B cell (primary cell): ENCODE results near the gene CCNI. TPM values are rescaled to one million over a fixed set of nuclear protein-coding genes. Genes with fewer than 3 reads are reported as not detected.

Experiments
- ATAC-seq: fragments of 200-7000 bp; cut with Tn5 transposase; one replicate; pipeline ENCODE4 v1.10.0; 2021; ENCODE audit warnings: low read depth, mild to moderate bottlenecking, moderate number of reproducible peaks, moderate library complexity
- CTCF ChIA-PET: fragments of 350-600 bp; sonication (Branson Sonifier 250); formaldehyde crosslinking; loops from one replicate; lab custom pipeline; 2021; ENCODE audit warnings: antibody characterized with exemption, inconsistent platforms; lab: Charles Lee
- POLR2A ChIA-PET: fragments of 350-600 bp; sonication (Branson Sonifier 250); formaldehyde crosslinking; loops from one replicate; lab custom pipeline; 2021; ENCODE audit warnings: antibody characterized with exemption; lab: Charles Lee
- DNase-seq: peaks from one replicate; pipeline ENCODE4 v3.0.0; 2013
- H2AFZ ChIP-seq: 2 replicates; pipeline ENCODE4 v1.6.1; 2012; ENCODE audit warnings: mild to moderate bottlenecking, low read depth, low read length; ENCODE audit not compliant: insufficient read depth, poor library complexity, severe bottlenecking
- H3K27ac ChIP-seq, 2 donors: 1 replicate in 1 of 2; 2 replicates in 1 of 2; pipeline ENCODE4 v1.5.1; 2012 to 2013; ENCODE audit warnings: low read length in 2 of 2, mild to moderate bottlenecking in 2 of 2, moderate library complexity in 1 of 2
- H3K27me3 ChIP-seq, 4 experiments: fragments of 200-600 bp in 1 of 4; sonication (generic) in 1 of 4; replicated peaks in 1 of 4; 1 replicate in 2 of 4; 2 replicates in 2 of 4; pipeline versions ENCODE4 v1.6.1 to v1.7.0; 2013 to 2016; ENCODE audit warnings: low read length in 3 of 4, mild to moderate bottlenecking in 2 of 4, mixed read lengths in 1 of 4, moderate library complexity in 1 of 4; ENCODE audit not compliant: insufficient read depth in 4 of 4, control insufficient read depth in 3 of 4; ENCODE audit errors: control extremely low read depth in 1 of 4
- H3K36me3 ChIP-seq, 2 experiments: replicated peaks in 1 of 2; 1 replicate in 1 of 2; 2 replicates in 1 of 2; pipeline versions ENCODE4 v1.6.1 to v1.7.1; 2013; ENCODE audit warnings: low read length in 1 of 2; ENCODE audit not compliant: insufficient read depth in 2 of 2, control insufficient read depth in 1 of 2; ENCODE audit errors: control extremely low read depth in 1 of 2, extremely low read depth in 1 of 2
- H3K4me1 ChIP-seq, 2 donors: fragments of 200-600 bp in 1 of 2; sonication (generic) in 1 of 2; 1 replicate in 1 of 2; 2 replicates in 1 of 2; pipeline versions ENCODE4 v1.5.1 to v1.6.1; 2013 to 2017; ENCODE audit warnings: low read length in 2 of 2; ENCODE audit not compliant: control insufficient read depth in 2 of 2, insufficient read depth in 2 of 2
- H3K4me2 ChIP-seq: replicated peaks from 2 replicates; pipeline ENCODE3; 2012; ENCODE audit warnings: mild to moderate bottlenecking, low read depth, low read length; ENCODE audit not compliant: poor library complexity, severe bottlenecking
- H3K4me3 ChIP-seq, 5 experiments: fragments of 200-600 bp in 1 of 5; sonication (generic) in 1 of 5; 1 replicate in 3 of 5; 2 replicates in 2 of 5; pipeline versions ENCODE4 v1.5.1 to v1.7.0; 2011 to 2016; ENCODE audit warnings: low read length in 4 of 5, mild to moderate bottlenecking in 4 of 5, low read depth in 2 of 5, control low read depth in 1 of 5, moderate library complexity in 1 of 5; ENCODE audit not compliant: insufficient read depth in 1 of 5; ENCODE audit errors: control extremely low read depth in 1 of 5, extremely low read depth in 1 of 5
- H3K79me2 ChIP-seq: fragments of 200-600 bp; sonication (generic); one replicate; pipeline ENCODE4 v1.6.0; 2016; ENCODE audit warnings: low read length; ENCODE audit not compliant: control insufficient read depth, insufficient read depth
- H3K9ac ChIP-seq: fragments of 200-600 bp; sonication (generic); 2 replicates; pipeline ENCODE4 v1.6.1; 2017; ENCODE audit warnings: mild to moderate bottlenecking, low read length, moderate library complexity
- H3K9me3 ChIP-seq, 3 donors: one replicate each; pipeline versions ENCODE4 v1.6.1 to v1.7.1; 2013; ENCODE audit warnings: low read length in 2 of 3; ENCODE audit not compliant: control insufficient read depth in 2 of 3, insufficient read depth in 1 of 3; ENCODE audit errors: control extremely low read depth in 1 of 3
- H4K20me1 ChIP-seq: 2 replicates; pipeline ENCODE4 v1.6.0; 2012; ENCODE audit warnings: mild to moderate bottlenecking, low read length; ENCODE audit not compliant: insufficient read depth, control insufficient read depth, poor library complexity, severe bottlenecking
- H3K27ac Mint-ChIP-seq: one replicate; pipeline ENCODE4 v1.8.0; 2021; ENCODE audit warnings: mixed read lengths
- H3K27me3 Mint-ChIP-seq: one replicate; pipeline ENCODE4 v1.8.0; 2021; ENCODE audit warnings: mixed read lengths
- H3K4me1 Mint-ChIP-seq: one replicate; pipeline ENCODE4 v1.8.0; 2021; ENCODE audit warnings: mixed read lengths
- H3K4me3 Mint-ChIP-seq: one replicate; pipeline ENCODE4 v1.8.0; 2021; ENCODE audit warnings: mixed read lengths
- H3K9me3 Mint-ChIP-seq: one replicate; pipeline ENCODE4 v1.8.0; 2022; ENCODE audit warnings: mixed read lengths; ENCODE audit not compliant: insufficient read depth
- CTCF ChIP-seq: fragments of 200-600 bp; IDR thresholded peaks from one replicate; pipeline ENCODE4 v1.8.0; 2022; ENCODE audit warnings: antibody characterized with exemption, mild to moderate bottlenecking
- EZH2 ChIP-seq: IDR thresholded peaks from 2 replicates; pipeline ENCODE4 v1.6.1; 2012; ENCODE audit warnings: borderline replicate concordance, low read depth, mild to moderate bottlenecking, moderate library complexity, low read length; ENCODE audit not compliant: insufficient read depth, poor library complexity, severe bottlenecking
- WGBS: methylation state at CpG from one replicate; pipeline ENCODE4 v1.1.5; 2013; ENCODE audit warnings: missing lambda C conversion rate; ENCODE audit not compliant: insufficient coverage; 5-methylcytosine and 5-hydroxymethylcytosine counted together
- intact Hi-C: fragments of 100-400 bp; cut with micrococcal nuclease; formaldehyde crosslinking; loops from one replicate; pipeline ENCODE4 v1.10.0; 2022
- polyA plus RNA-seq: library from polyadenylated mRNA; depleted of rRNA; stranded (reverse); fragments of >200 nt; gene quantifications from 2 replicates; pipeline ENCODE4 v1.2.3, GENCODE V29; 2012
- total RNA-seq, 2 donors: library from RNA; stranded (reverse); fragments of 120-200 nt in 1 of 2; gene quantifications; 1 replicate in 1 of 2; 2 replicates in 1 of 2; pipeline versions ENCODE4 v1.2.3 to v1.2.4, GENCODE V29; 2013 to 2022

Gene CCNI
- total and polyA plus RNA-seq, 2 donors (not counting 1 experiment from before 2014, with no cell fraction given): 95.1 to 314 TPM

GRCh38 chr4:77022560-77023179, 53.1 kb downstream of the CCNI start:
- ChIA-PET POLR2A (no interaction called here), CTCF (no interaction called here)
- Histone ChIP-seq H3K4me2 (no peak overlapping the region), H2AFZ (no peak overlapping the region), H3K9ac (no peak overlapping the region), H3K36me3 (peaks cover 8 to 21% of the 10 kb centered on the region in 2 experiments), H3K4me1 (no peaks in the 10 kb centered on the region), H3K79me2 (no peaks in the 10 kb centered on the region), H3K9me3 (no peaks in the 10 kb centered on the region), H4K20me1 (no peaks in the 10 kb centered on the region), H3K27ac (no peak overlapping the region), H3K27me3 (no peaks in the 10 kb centered on the region), H3K4me3 (no peak overlapping the region)
- 93% methylated on average over 2 of the region's 5 CpGs for WGBS
- TF ChIP-seq EZH2 (no peak), CTCF (no peak)
- Mint-ChIP-seq H3K9me3 (no peaks in the 10 kb centered on the region), H3K27me3 (no peaks in the 10 kb centered on the region), H3K4me1 (no peaks in the 10 kb centered on the region), H3K4me3 (no peak overlapping the region), H3K27ac (no peak overlapping the region)
- ATAC-seq (no peak), DNase-seq (no peak)
- intact Hi-C loops: no loop called here

DNA sequence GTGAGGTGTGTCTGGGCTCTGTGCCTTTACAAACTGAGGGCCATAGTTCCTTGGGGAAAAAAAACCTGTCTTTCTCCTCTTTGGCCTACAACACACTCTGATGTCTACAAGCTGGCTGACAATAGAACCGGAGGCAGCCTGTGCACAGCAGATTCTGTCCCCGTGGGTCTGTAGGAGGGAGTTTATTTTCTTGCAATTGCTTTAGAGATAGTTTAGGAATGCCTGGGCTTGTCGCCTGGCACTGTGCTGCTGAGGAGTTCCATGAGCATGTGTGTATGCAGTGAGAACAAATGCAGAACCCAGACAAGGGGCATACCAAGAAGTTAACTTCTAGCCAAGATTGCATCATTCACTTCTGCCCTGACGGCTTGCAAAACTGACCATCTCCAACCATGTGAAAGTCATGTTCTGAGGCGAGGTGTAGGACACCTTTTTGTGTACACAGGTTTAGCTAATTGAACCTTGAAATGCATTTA, 54.1 kb downstream of the CCNI start:
- Histone ChIP-seq H3K9me3 (no peaks in the 10 kb centered on the region), H3K9ac (no peak overlapping the region), H3K79me2 (no peaks in the 10 kb centered on the region), H3K27me3 (no peaks in the 10 kb centered on the region), H3K4me2 (no peak overlapping the region), H4K20me1 (no peaks in the 10 kb centered on the region), H3K4me1 (no peaks in the 10 kb centered on the region), H3K36me3 (peaks cover 8 to 18% of the 10 kb centered on the region in 2 experiments), H2AFZ (no peak overlapping the region), H3K27ac (no peak overlapping the region), H3K4me3 (no peak overlapping the region)
- Mint-ChIP-seq H3K4me1 (no peaks in the 10 kb centered on the region), H3K9me3 (no peaks in the 10 kb centered on the region), H3K4me3 (no peak overlapping the region), H3K27me3 (no peaks in the 10 kb centered on the region), H3K27ac (no peak overlapping the region)
- TF ChIP-seq CTCF (no peak), EZH2 (no peak)
- POLR2A ChIA-PET: no interaction called here
- ATAC-seq (no peak), DNase-seq (no peak)
- CTCF ChIA-PET: no interaction called here
- intact Hi-C loops: no loop called here
- 100% methylated on average over 2 of the region's 5 CpGs for whole genome bisulfite sequencing
